Esophagus (tissue), 2 donors: ENCODE data around the gene TAS1R1. TPM values are rescaled to one million over a fixed set of nuclear protein-coding genes. Genes with fewer than 3 reads are reported as not detected.
A peak's percentile ranks its signal among the peaks of the same experiment; 100 is the strongest.

Source experiments
- H3K27ac ChIP-seq, 2 donors: one replicate each; pipeline ENCODE4 v1.5.1; 2013; ENCODE audit warnings: low read depth in 2 of 2, mild to moderate bottlenecking in 2 of 2, inconsistent platforms in 1 of 2, low read length in 1 of 2, moderate library complexity in 1 of 2
- H3K27me3 ChIP-seq, 2 donors: one replicate each; pipeline ENCODE4 v1.6.1; 2013; ENCODE audit warnings: low read length in 2 of 2, control low read depth in 1 of 2, mild to moderate bottlenecking in 1 of 2; ENCODE audit not compliant: insufficient read depth in 2 of 2, control insufficient read depth in 1 of 2
- H3K36me3 ChIP-seq, 2 donors: one replicate each; pipeline ENCODE4 v1.6.1; 2013; ENCODE audit warnings: low read length in 1 of 2; ENCODE audit not compliant: control insufficient read depth in 2 of 2, insufficient read depth in 2 of 2
- H3K4me1 ChIP-seq, 2 donors: one replicate each; pipeline ENCODE4 v1.6.1; 2013; ENCODE audit warnings: low read length in 1 of 2; ENCODE audit not compliant: control insufficient read depth in 2 of 2, insufficient read depth in 2 of 2
- H3K4me3 ChIP-seq, 2 donors: one replicate each; pipeline ENCODE4 v1.5.1; 2013; ENCODE audit warnings: low read length in 2 of 2, mild to moderate bottlenecking in 2 of 2, low read depth in 1 of 2, moderate library complexity in 1 of 2
- H3K9me3 ChIP-seq, 2 donors: one replicate each; pipeline ENCODE4 v1.6.1; 2013; ENCODE audit warnings: mild to moderate bottlenecking in 2 of 2, low read depth in 1 of 2, low read length in 1 of 2, moderate library complexity in 1 of 2; ENCODE audit not compliant: control insufficient read depth in 2 of 2, insufficient read depth in 1 of 2
- WGBS, 2 donors: extraction: QIAGEN DNeasy Blood & Tissue Kit; methylation state at CpG; one replicate each; pipeline ENCODE4 v1.1.7; 2013; 5-methylcytosine and 5-hydroxymethylcytosine counted together
- polyA plus RNA-seq, 2 donors: library from polyadenylated mRNA; stranded (reverse); fragments of 200-250 nt; gene quantifications; one replicate each; pipeline ENCODE4 v1.2.3, GENCODE V29; 2013
- donor health status: healthy with polysubstance abuse.
- donor health status: Bipolar disorder and iron deficiency.

Gene TAS1R1
- polyA plus RNA-seq, 2 donors, result 0.02 to 0.04 TPM

DNA sequence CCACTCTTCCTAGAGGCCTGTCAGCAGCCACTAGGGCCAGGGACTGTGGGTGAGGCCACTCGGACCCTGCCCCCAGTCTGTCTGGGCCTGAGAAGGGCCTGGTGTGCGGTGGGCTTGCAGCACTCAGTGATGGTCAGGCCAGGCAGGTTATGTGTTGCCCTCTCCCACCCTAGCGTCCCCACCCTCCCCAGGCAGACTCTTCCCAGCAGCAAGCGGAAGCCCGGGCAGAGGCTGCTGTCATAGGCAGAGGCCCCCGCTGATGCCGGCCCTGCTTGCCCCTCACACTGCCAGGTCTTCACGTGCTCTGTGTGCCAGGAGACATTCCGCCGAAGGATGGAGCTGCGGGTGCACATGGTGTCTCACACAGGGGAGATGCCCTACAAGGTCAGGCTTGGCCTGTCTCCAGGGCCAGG is 31.3 kb downstream of the TAS1R1 start:
- Histone ChIP-seq H3K9me3 (no peaks in the 10 kb centered on the region), H3K4me1 (peaks cover 16 to 25% of the 10 kb centered on the region in 2 donors), H3K36me3 (peaks cover 7 to 32% of the 10 kb centered on the region in 2 donors), H3K27me3 (no peaks in the 10 kb centered on the region), H3K4me3 (no peak overlapping the region), H3K27ac (no peak overlapping the region)
- WGBS, 2 donors, result 67 to 71% methylated on average over 11 of the region's 11 CpGs

DNA sequence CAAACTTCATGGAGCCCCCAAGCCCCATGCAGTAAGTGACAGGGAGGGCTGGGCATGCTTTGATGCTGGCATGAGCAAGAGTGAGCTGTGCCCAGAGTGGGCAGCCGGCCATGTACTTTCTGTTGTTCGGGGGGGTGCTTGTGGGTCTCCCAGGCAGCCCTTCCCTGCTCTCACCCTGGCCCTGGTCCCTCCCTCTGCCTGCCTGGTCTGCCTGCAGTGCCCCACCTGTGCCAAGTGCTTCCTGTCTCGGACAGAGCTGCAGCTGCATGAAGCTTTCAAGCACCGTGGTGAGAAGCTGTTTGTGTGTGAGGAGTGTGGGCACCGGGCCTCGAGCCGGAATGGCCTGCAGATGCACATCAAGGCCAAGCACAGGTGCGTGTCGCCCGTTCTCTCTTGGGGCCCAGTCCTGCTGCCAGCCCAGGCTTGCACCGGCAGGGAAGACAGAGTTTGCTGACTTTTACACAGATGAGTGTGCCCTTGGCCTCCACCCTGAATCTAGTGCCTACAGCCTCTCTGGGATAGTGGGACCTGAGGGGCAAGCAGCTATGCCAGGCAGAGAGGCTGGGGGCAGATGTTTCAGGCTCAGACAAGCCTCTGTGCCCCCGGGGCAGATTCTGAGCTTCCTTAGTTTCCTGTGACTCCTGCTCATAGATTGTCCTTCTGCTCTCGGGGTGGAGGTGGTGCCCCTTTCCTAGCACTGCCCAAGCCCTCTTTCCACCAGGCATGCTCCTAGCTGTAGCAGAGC is 32.3 kb downstream of the TAS1R1 start:
- peaks cover 8 to 40% of the 10 kb centered on the region in 2 donors for H3K36me3 ChIP-seq
- H3K27ac ChIP-seq, result peak overlapping the region; percentile 90 to 92
- peaks cover 16 to 27% of the 10 kb centered on the region in 2 donors for H3K4me1 ChIP-seq
- H3K9me3 ChIP-seq, result no peaks in the 10 kb centered on the region
- 34 to 42% methylated on average over 13 of the region's 13 CpGs for WGBS, 2 donors
- H3K27me3 ChIP-seq, result no peaks in the 10 kb centered on the region
- H3K4me3 ChIP-seq, result no peak overlapping the region

DNA sequence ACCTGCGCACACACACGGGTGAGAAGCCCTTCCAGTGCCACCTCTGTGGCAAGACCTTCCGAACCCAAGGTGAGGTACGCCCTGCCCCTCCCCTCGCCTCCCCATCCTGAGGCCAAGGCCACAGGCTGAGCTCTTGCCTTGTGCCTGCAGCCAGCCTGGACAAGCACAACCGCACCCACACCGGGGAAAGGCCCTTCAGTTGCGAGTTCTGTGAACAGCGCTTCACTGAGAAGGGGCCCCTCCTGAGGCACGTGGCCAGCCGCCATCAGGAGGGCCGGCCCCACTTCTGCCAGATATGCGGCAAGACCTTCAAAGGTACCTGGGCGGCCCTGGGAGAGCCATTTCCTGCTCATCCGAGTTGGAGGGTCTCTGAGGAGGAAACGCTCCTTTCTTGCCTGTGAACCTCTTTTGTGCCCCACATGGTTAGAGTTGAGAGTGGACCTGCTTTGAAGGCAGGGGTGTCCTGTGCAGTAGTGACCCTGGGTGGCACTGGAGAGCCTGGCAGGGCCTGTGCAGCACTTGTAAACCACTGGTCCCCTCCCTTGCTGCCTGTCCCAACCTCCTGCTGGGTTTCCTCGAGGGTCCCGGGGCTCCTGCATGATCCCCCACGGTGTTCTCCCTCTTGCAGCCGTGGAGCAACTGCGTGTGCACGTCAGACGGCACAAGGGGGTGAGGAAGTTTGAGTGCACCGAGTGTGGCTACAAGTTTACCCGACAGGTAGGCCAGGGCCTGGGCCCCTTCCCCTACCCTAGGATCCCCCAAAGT is 33.2 kb downstream of the TAS1R1 start:
- H3K27ac ChIP-seq, result peak overlapping the region; percentile 90 to 92
- peaks cover 8 to 49% of the 10 kb centered on the region in 2 donors for H3K36me3 ChIP-seq

DNA sequence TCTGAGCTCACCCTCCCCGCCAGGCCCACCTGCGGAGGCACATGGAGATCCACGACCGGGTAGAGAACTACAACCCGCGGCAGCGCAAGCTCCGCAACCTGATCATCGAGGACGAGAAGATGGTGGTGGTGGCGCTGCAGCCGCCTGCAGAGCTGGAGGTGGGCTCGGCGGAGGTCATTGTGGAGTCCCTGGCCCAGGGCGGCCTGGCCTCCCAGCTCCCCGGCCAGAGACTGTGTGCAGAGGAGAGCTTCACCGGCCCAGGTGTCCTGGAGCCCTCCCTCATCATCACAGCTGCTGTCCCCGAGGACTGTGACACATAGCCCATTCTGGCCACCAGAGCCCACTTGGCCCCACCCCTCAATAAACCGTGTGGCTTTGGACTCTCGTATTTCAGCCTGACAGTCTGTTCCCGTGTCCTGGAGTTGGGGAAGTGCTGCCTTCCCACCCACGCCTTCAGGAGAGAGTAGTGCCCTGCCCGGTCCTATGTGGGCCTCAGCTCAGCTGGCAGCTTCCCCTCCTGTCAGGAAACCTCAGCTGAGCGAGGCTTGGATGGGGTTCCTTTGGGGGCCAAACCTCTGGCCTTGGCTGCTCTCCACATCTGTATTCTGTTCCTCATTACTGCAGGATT is 33.9 kb downstream of the TAS1R1 start:
- peaks cover 16 to 27% of the 10 kb centered on the region in 2 donors for H3K4me1 ChIP-seq
- peaks cover 14 to 56% of the 10 kb centered on the region in 2 donors for H3K36me3 ChIP-seq
- WGBS, 2 donors, result 74 to 76% methylated on average over 24 of the region's 24 CpGs
- peak overlapping the region; percentile 90 to 92 for H3K27ac ChIP-seq
- H3K4me3 ChIP-seq, result no peak overlapping the region
- peaks cover 0 to 1% of the 10 kb centered on the region in 2 donors for H3K9me3 ChIP-seq
- H3K27me3 ChIP-seq, result no peaks in the 10 kb centered on the region

More for the DNA sequence above, 33.2 kb downstream of the TAS1R1 start:
- Histone ChIP-seq H3K4me3 (no peak overlapping the region), H3K27me3 (no peaks in the 10 kb centered on the region), H3K9me3 (no peaks in the 10 kb centered on the region), H3K4me1 (peaks cover 16 to 27% of the 10 kb centered on the region in 2 donors)
- WGBS, 2 donors, result 57 to 62% methylated on average over 25 of the region's 25 CpGs

DNA sequence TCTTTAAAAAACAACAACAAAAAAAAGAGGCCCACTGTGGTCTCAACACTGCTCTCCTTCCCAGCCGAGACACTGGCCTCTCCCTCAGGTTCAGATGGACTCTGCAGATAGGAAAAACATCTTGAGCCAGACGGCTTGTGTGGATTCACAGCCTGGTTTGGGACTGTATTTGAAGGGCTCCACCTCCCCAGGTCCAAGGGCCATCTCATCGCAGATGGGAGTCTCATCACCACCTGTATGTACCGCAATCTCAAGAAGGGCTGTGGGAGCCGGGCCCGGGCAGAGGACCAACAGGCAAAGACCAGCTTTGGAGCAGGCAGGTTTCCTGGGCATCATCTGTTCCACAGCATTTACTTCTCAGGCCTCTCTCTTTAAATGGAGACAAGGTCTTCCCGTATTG is 34.9 kb downstream of the TAS1R1 start:
- Histone ChIP-seq H3K4me1 (peaks cover 16 to 27% of the 10 kb centered on the region in 2 donors), H3K4me3 (no peak overlapping the region), H3K9me3 (peaks cover 0 to 1% of the 10 kb centered on the region in 2 donors), H3K27ac (no peak overlapping the region), H3K27me3 (no peaks in the 10 kb centered on the region), H3K36me3 (peaks cover 14 to 61% of the 10 kb centered on the region in 2 donors)
- 83 to 86% methylated on average over 7 of the region's 7 CpGs for WGBS, 2 donors

DNA sequence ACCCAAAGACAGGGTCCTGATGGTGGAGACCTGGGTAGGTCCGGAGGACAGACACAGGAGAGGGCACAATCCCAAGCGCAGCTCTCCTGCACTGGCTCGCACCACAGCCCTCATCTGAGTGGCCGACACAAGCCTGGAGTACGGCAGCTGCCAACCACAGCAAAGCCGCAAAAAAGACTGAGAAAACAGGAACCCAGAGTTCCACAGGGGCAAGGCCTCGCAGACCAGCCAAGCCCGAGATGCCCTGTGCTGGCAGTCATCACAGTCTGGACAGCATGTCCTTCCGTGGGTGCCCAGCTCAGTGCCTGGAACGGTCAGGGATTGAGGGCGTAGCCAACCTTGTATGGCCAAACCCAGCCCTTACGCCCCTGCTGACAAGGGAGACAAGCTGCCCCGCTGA is 36.1 kb downstream of the TAS1R1 start:
- no peak overlapping the region for H3K27ac ChIP-seq
- no peaks in the 10 kb centered on the region for H3K27me3 ChIP-seq
- no peak overlapping the region for H3K4me3 ChIP-seq
- peaks cover 0 to 1% of the 10 kb centered on the region in 2 donors for H3K9me3 ChIP-seq
- WGBS, 2 donors, result 72 to 76% methylated on average over 13 of the region's 13 CpGs
- H3K4me1 ChIP-seq, result peaks cover 13 to 31% of the 10 kb centered on the region in 2 donors
- H3K36me3 ChIP-seq, result peaks cover 19 to 71% of the 10 kb centered on the region in 2 donors

DNA sequence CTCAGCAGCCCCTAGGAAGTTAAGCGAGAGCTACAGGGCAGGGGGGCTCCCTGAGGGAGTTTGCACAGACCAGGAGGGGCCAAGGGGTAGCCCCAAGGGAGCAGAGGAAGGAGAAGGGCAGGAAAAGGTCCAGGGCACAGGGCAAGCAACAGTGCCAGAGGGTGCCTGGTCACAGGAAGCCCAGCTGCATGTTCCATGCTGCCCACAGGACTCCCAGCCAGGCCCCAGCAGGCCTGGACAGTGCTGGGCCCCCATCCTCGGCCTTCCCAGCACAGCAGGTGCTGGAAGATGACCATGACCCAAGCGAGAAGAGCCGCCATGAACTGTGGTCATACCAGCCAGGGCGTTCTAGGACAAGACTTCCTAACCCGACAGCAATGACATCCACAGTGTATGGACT is 36.5 kb downstream of the TAS1R1 start:
- peaks cover 0 to 1% of the 10 kb centered on the region in 2 donors for H3K9me3 ChIP-seq
- H3K36me3 ChIP-seq, result peaks cover 19 to 72% of the 10 kb centered on the region in 2 donors
- H3K4me1 ChIP-seq, result peaks cover 12 to 32% of the 10 kb centered on the region in 2 donors
- no peak overlapping the region for H3K27ac ChIP-seq
- no peaks in the 10 kb centered on the region for H3K27me3 ChIP-seq
- H3K4me3 ChIP-seq, result no peak overlapping the region
- 80 to 87% methylated on average over 6 of the region's 6 CpGs for WGBS, 2 donors

DNA sequence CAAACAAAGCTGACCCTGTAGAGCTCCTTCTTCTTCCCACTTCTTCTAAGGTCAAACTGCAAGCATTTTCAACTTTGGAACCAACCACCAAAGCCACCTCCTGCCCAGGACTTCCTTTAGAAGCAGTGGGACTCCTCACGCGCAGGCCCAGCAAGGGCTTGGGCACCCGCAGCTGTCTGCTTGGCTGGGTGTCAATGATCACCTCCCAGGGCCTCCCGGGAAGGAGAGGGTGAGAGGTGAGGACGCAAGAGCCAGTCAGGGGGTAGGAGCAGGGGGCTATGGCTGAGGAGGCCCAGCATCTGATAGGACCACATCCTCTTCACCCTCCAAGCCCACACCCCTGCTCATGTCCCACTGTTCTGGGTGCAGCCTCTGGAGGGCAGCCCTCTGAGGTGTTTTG is 37.3 kb downstream of the TAS1R1 start:
- Histone ChIP-seq H3K4me3 (no peak overlapping the region), H3K36me3 (peaks cover 21 to 78% of the 10 kb centered on the region in 2 donors), H3K9me3 (peaks cover 0 to 1% of the 10 kb centered on the region in 2 donors), H3K27ac (no peak overlapping the region), H3K4me1 (peaks cover 12 to 36% of the 10 kb centered on the region in 2 donors), H3K27me3 (no peaks in the 10 kb centered on the region)
- 35 to 41% methylated on average over 5 of the region's 5 CpGs for WGBS, 2 donors

DNA sequence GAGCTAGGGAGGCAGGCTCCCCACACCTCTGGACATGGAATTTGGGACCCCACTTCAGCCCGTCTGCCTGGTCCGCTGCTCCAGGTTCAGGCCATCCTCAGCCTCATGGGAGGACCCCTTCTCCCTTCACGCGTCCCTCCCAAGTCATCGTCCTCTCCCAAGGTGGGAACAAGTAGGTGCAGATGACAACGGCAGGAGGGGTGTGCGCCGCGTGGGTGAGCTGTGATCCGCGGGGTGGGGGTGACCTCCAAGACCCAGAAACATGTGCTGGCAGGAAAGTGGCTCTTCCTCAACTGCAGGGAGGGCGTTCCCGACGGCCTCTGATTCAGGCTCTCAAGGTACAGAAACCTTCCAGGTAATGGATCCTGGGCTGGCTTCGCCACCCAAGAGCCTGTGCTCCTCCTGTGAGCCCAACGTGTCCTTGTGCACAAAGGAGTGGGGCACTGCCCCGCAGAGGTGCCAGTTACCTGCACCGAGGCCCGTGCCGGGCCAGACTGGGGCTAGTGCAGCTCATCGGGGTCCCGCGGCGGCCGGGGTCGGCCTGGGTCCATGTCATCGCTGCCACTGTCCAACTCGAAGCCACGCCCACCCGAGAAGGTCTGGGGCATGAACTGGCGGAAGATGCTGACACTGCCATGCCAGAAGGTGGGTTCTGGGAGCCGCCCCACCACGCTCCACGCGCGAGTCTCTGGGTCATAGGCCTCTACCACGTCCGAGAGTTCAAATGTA is 37.9 kb downstream of the TAS1R1 start:
- H3K27me3 ChIP-seq, result no peaks in the 10 kb centered on the region
- no peak overlapping the region for H3K27ac ChIP-seq
- no peak overlapping the region for H3K4me3 ChIP-seq
- peaks cover 0 to 1% of the 10 kb centered on the region in 2 donors for H3K9me3 ChIP-seq
- 82 to 88% methylated on average over 38 of the region's 38 CpGs for WGBS, 2 donors
- H3K4me1 ChIP-seq, result peaks cover 15 to 36% of the 10 kb centered on the region in 2 donors
- peaks cover 23 to 82% of the 10 kb centered on the region in 2 donors for H3K36me3 ChIP-seq
